ENCODE data around the gene KDM3B.

The KDM3B gene

DNA sequence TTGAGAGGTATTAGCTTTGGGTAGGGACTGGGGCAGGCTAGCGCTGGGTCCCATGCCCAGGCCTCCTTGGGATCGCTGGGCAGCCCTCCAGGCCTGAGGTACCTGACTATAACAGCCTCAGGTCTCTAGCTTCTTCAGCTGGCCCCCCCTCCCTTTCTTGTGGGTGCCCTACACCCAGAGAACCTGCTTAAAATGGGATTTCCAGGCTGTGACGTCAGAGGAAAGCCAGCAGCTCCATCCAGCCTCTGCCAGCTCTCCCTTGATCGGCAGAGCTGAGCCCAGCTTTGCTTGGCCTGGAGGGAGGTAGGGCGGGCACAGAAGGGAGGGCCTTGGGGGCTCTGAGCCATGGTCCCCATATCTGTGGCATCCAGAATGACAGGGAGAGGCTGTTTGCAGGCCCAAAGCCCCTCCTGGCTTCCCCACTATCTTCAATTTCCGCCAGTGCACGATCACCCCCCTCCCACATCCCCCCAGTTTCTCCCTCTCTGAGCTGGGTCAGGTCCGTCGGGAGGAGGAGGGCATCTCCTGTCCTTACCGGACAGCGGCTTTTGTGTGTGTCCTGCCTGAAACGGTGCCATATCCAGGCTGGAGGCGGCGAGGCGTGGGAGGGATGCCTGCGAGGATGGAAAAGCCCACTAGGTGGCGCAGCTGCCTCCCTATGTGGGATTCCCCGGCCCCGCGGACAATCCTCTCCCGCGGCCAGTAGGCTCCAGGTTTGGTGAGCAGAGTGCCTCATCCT, 97.2 kb downstream of the KDM3B start:
- DNase-seq (ENCODE audit: low read depth) = no peak

DNA sequence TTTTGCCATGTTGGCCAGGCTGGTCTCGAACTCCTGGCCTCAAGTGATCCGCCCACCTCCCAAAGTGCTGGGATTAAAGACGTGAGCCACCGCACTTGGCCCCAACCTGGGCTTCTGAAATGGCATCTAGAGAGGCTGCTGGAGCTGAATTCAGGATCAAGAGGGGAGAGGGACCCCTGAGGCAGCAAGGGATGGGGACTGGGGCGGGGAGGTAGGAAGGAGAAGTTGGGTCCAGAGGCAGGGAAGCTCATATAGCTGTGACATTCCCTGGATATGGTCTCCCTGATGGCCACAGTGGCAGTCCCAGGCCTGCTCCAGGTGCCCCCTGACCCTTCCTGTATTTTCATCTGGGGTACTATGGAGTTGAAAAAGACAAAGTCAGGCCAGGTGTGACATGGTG, 98.5 kb downstream of the KDM3B start:
- no peak for DNase-seq (ENCODE audit: low read depth)

DNA sequence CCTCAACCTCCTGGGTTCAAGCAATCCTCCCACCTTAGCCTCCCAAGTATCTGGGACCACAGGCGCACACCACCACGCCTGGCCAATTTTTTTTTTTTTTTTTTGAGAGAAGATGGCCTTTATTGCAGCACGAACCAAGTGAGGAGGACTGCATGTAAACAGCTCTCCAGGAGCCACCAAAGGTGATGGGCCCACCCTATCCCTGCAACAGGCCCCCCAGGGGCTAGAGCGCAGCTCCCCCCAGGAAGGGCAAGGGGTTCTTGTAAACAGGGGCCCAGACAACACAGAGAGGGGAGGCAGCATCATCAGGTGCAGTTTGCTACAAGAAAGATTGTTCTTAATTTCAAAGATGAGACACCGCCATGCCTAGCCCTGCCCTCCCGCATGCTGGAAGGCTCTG, 100.2 kb downstream of the KDM3B start:
- no peak for DNase-seq (ENCODE audit: low read depth)

DNA sequence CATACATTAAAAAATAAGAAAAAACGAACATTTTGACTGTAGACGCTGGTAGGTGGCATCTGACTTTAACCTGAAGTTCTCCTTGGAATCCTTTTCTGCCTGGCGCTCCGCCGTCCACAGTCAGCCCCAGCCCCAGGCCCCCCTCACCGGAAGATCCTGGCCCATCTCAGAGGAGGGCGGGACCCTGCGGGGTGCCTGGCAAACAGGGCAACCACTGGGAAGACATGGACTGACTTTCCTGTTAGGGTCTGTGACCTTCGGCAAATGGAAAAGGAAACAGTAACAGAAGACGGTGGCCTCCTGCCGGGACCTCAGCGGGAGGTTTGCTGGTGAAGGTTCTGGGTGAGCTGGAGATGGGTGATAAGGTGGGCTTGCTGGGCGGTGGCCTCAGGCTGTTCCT, 101.1 kb downstream of the KDM3B start:
- no peak for DNase-seq (ENCODE audit: low read depth)

DNA sequence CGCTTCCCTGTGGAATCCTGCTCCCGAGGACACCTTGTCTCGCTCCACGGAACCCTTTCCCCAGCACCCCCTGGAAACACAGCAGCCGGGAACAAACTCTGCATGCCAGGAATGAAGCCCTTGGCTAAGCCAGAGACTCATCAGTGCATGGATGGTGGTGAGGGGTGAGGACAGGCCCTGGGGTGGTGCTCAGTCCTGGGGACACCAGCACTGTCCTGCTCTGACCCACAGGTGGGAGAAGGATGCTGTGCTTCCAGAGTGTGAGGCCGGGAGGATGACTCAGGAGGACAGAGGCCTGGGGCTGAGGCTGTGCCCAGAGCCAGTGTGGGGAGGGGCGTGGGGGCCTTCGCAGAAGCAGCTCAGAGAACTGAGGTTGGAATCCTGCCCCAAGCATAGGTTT, 101.6 kb downstream of the KDM3B start:
- DNase-seq (ENCODE audit: low read depth) = no peak

DNA sequence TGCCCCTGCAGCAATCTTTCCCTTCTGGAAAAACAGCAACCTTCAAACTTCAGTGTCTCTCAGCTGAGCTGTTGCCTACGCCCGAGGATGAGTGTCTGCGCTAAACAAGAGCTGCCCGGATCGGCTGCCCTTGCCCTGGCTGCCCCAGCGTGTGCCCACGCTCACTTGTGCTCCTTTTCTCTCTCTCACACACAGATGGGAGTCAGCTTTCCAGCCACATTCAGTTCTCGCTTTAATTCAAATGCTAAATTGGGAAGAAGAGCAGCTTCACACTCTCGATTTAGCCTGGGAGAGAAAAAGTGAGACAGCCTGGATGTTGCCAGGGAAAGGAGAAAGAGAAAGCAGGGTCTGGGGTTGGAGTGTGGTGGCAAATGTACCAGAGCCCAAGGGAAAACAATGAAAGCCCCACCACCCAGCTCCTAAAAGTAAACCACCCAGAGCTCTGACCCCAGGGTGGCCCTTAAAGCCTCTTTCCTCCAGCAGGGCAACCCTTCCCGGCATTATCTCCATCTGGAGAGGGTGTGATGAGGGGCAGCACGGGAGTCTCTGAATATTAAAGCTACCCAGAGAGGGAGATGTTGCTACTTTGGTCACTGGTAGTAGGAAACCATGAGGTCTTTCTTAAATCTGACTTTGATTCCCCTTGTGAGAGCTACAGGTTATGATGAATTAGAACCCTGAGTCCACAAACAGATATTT, 102.9 kb downstream of the KDM3B start:
- DNase-seq (ENCODE audit: low read depth) = no peak

DNA sequence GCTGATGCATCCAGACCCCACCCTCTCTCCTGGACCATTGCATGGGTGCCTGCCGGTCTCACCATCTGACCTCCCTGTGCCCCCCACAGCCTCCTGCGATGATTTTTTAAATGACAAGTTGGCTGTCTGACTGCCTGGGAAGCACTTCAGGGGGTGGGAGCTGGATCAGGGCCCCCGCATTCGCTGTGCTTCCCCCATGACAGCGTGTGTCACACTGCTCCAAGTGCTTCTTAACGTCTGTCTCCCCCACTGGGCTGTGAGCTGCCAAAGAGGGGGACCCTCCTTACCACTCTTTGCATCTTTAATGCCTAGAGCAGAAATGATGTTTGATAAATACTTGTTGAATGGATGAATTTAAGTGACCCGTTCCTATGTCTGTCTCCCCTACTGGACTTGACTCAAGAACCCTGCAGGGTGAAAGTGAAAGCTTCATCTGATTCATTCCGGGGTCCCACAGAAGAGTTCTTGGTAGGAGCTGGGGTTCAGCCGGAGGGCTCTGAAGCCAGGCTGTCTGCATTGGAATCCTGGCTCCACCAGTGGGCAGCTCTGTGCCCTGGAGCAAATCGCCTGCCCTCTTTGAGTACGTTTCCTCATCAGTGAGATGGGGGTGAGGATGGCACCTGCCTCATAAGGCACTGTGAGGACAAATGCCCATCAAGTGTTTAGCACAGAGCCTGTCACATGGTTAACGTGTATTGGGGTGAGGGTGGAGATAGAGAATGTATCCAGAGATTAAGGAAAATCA, 105.2 kb downstream of the KDM3B start:
- DNase-seq (ENCODE audit: low read depth) = no peak

DNA sequence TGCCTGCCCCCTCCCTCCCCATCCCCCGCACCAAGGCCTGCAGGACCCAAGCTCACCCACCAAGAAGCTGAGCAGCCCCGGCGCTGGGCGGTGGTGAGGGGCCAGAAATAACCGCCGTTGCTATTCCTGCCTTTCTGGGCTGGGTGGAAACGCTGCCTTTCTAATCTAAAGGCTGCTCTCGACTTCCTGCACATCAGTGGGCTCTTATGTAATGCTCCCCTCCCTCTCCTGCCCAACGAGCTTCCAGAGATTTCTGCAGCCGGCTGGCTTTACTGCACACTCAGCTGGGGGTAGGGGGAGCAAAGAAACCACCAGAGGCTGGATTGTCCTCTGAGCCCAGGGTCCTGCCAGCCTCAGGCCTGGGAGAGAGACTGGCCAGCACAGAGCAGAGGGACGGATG, 105.9 kb downstream of the KDM3B start:
- DNase-seq (ENCODE audit: low read depth) = no peak

DNA sequence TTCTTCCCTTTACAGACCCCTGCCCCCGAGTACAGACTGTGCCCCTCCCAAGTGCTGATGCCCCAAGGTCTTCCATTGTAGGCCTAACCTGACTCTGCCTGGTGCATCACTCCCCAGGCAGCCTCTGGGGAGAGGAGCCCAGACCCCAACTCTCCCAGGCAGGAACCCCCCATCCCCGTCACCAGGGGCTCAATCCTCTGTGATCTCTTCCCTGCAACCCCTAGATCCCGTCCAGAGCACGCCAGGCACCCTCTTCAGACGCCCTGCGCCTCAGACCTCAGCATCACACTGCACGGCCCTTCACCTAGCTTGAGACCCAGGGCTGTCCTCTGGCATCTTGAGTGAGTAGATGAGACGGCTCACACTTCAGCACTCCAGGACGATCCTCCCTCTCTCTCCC, 106.4 kb downstream of the KDM3B start:
- DNase-seq (ENCODE audit: low read depth) = no peak

DNA sequence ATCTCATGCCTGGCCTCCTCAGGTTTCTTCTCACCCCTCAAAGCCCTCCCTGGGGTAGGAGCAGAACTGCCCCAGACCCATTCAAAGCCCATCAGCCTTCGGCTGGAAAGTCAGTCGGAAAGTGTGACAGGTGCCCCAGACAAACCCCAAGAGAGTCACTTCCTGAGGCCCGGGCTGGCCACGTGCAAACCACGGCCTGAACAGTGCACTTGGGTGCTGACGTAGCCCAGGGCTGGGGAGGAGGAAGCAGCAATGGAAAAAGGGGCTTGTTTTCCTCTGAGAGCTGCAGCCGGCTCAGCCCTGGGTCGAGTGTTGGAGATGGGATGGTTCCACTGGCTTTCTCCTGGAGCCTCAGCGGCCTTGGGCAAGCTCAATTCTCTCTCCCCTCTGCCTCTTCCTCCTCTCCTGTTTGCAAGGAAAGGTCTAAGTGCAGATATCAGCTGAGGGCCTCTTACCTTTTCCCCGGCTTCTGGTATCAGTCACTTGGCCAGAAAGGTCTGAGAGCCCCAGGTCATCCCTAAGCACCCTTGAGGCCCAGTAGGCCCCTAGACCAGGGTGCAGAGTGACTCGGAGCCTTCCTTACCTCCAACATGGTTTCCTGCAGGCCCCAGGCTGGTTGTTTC, 106.9 kb downstream of the KDM3B start:
- DNase-seq (ENCODE audit: low read depth) = no peak

DNA sequence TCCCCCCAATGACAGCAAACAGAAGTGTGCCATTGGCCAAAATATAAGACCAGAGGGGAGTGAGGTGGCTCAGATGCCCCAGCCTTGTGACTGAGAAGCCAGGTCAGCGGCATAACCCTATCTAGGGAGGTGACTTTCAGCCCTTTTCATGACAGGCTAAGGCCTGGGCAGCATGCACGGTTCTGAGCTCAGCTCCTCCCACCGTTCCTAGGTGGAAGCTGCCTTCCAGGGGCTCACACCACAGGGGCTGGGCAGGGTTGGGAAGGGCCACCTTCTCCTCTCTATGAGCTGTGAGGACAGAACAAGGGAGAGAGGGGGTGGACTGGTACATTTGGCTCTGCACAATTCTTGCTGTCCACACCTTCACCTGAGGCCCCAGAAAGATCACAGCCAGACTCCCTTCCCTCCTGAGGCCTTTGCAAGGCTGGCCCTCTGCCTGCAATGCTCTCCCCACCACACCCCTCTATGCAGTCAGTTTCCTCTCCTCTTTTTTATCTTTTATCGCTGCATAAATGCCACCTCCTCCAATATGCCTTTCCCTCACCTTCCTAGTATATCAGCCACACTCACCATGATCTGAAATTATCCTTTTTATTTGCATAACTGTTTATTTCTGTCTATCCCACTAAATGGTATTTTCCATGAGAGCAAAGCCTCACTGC, 107.7 kb downstream of the KDM3B start:
- DNase-seq (ENCODE audit: low read depth) = no peak

DNA sequence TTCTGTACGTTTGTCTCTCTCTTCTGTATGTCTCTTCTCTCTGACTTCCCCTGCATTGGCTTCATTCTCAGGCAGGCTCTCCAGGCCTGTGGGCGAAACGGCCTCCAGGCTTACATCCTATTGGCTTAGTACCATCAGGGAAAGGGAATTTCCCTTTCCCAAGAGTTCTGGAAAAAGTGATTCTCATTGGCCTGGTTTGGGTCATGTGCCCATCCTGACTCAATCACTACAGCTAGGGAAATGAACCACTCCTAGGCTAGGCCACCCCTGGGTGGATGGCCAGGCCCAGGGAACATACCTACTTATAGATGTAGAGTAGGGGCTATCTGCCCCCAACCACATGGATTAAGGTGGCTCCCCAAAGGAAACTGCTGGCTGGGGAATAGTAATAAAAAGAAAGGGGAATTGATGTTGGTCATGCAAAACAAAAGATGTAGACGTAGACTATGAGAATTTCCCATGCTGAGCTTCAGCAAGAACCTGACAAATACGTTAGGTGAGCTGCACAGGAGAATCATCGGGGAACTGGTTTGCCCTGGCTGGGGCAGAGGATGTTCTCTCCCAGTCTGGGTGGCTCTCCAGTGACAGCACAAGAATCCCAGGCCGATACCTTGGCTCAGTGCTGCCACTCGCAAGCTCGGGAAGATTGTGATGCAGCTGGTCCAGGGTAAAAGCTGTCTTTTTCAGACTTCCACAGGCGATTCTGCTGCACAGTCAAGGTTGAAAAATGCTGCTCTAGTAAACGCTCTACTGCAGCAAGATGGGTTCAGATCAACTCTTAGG, 109.0 kb downstream of the KDM3B start:
- no peak for DNase-seq (ENCODE audit: low read depth)

DNA sequence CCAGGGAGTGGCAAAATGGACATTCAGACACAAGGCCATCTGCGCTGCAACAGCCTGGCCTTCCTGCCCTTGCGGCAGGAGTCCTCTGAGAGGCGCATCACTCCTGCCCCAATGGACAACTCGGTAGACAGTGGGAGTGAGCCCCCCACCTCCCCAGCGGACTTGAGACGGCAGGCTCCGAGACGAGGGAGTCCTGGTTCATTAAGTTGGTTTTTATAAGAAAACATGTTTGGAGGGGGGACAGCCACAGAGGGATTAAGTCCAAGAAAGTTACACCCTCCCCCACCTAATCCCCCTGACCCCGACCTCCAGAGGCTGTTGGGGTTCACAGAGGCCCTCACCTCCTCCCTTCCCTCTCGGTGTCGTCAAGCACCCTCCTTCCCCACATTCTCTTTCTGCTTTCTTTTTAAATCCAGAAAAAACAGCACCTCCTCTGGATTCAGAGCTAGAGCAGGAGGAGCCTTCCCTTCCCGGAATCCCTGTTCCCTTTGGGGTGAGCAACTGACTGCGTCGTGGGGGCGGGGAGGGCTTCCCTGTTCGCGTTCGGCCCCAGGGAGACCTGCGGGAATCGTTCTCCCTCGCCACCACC, 111.0 kb downstream of the KDM3B start:
- no peak for DNase-seq (ENCODE audit: low read depth)

DNA sequence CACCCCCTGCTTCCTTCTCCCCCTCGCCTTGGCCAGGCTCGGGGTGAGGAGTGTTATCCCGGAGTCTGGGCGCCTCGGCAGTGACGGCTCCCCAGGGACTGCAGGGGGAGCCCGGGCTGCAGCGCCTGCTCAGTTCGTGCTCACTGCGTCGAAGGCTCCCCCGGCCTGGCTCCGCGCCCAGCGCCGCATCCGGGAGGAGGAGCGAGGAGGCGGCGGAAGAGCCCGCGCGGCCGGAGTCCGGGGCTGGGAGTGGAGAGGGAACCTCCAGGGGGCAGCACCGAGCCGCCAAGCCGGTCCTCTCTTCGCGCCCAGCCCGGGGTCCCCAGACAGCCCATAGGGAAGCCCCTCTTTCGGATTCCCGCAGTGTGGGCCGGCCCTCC, 111.5 kb downstream of the KDM3B start:
- peak; percentile 58 for DNase-seq (ENCODE audit: low read depth)

DNA sequence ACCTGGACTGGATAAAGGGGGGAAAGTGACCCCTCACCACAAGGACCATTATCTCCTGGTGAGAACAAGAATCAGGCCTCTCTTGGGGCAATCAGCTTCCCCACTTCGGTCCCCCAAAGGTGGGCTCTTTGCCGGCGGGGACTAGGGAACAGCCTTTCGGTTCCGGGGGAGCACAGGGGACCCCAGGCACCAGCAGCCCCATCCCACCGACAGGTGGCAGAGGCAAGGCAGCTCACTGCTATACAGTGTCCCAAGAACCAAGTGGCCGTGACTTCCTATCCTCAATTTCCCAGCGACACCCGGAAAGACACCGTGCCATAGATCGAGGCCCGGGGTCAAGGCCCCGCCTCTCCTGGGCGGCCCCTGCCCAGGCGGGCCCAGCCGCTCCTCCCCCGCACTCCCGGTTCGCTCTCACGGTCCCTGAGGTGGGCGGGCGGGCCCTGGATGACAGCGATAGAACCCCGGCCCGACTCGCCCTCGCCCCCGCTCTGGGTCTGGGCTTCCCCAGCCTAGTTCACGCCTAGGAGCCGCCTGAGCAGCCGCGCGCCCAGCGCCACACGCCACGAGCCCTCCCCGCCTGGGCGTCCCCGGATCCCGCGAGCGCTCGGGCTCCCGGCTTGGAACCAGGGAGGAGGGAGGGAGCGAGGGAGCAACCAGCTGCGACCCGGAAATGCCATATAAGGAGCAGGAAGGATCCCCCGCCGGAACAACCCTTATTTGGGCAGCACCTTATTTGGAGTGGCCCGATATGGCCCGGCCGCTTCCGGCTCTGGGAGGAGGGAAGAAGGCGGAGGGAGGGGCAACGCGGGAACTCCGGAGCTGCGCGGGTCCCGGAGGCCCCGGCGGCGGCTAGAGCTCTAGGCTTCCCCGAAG, 112.1 kb downstream of the KDM3B start:
- peak; percentile 87 for DNase-seq (ENCODE audit: low read depth)

DNA sequence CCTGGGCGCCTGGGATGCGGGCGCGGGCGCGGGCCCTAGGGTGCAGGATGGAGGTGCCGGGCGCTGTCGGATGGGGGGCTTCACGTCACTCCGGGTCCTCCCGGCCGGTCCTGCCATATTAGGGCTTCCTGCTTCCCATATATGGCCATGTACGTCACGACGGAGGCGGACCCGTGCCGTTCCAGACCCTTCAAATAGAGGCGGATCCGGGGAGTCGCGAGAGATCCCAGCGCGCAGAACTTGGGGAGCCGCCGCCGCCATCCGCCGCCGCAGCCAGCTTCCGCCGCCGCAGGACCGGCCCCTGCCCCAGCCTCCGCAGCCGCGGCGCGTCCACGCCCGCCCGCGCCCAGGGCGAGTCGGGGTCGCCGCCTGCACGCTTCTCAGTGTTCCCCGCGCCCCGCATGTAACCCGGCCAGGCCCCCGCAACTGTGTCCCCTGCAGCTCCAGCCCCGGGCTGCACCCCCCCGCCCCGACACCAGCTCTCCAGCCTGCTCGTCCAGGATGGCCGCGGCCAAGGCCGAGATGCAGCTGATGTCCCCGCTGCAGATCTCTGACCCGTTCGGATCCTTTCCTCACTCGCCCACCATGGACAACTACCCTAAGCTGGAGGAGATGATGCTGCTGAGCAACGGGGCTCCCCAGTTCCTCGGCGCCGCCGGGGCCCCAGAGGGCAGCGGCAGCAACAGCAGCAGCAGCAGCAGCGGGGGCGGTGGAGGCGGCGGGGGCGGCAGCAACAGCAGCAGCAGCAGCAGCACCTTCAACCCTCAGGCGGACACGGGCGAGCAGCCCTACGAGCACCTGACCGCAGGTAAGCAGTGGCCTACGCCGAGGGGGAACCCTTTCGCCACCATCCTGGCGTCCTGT, 113.0 kb downstream of the KDM3B start, which contains the start of gene EGR1:
EGR1 (plus strand) TSS at position 219 of the 864 bp plus-strand sequence; CDS start at position 502, 283 bp downstream.
- peak; percentile 55 for DNase-seq (ENCODE audit: low read depth)

DNA sequence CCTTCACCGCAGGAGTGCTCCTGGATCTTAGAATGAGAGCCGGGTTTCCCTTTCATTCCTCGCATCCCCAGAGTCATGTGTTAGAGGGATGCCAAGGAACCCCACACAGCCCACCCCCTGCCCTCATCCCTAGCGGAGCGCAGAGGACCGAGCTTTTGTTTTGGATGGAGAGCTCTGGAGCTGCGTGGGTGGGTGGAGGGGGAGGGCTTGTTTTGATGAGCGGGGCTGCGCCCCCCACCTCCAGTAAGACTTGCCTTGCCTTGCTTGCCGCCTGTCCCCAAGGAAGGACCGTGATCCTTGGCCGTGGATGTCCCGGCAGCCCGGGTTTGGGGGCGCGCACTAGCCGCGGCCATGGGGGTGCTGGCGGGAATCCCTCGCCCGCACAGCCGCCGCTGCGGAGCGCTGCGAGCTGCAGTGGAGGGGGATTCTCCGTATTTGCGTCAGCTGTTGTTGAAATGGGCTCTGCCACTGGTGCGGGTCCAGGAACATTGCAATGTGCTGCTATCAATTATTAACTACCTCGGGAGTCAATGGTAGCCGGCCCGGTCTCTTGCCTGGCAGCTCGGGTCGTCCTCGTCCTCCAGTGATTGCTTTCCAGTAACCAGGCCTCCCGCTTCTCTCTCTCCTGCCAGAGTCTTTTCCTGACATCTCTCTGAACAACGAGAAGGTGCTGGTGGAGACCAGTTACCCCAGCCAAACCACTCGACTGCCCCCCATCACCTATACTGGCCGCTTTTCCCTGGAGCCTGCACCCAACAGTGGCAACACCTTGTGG, 113.8 kb downstream of the KDM3B start:
- DNase-seq (ENCODE audit: low read depth) = no peak
